ENCODE results near the gene ZNF787. TPM values are rescaled to one million over a fixed set of nuclear protein-coding genes. Genes with fewer than 3 reads are reported as not detected.

Gene ZNF787
- total and polyA plus RNA-seq, 2 donors (not counting 1 experiment from before 2014, with no cell fraction given) = 2.6 to 28.7 TPM

DNA sequence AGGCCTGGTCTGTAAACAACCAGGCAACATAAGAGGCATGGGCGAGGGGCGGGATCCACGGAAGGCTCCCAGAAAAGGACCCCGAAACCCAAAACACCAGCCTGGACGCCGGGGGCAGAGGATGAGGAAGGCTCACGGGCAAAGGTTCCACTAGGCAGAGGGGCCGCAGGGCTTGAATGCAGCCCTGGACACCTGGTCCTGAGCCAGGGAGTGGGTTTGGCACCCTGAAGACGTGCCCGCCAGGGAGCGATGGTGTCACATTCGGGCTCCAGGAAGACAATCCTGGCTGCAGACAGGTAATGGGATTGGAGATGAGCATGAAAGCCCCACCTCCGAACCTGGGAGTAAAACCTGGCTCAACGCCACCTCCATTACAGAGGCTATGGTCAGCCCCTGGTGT, 31.8 kb downstream of the ZNF787 start:
- Histone ChIP-seq H3K36me3 (ENCODE audit: control insufficient read depth, insufficient read depth, low read length) (peaks cover 4% of the 10 kb centered on the region), H4K20me1 (ENCODE audit: control insufficient read depth, extremely low read depth, insufficient read depth, low read length) (no peaks in the 10 kb centered on the region)

DNA sequence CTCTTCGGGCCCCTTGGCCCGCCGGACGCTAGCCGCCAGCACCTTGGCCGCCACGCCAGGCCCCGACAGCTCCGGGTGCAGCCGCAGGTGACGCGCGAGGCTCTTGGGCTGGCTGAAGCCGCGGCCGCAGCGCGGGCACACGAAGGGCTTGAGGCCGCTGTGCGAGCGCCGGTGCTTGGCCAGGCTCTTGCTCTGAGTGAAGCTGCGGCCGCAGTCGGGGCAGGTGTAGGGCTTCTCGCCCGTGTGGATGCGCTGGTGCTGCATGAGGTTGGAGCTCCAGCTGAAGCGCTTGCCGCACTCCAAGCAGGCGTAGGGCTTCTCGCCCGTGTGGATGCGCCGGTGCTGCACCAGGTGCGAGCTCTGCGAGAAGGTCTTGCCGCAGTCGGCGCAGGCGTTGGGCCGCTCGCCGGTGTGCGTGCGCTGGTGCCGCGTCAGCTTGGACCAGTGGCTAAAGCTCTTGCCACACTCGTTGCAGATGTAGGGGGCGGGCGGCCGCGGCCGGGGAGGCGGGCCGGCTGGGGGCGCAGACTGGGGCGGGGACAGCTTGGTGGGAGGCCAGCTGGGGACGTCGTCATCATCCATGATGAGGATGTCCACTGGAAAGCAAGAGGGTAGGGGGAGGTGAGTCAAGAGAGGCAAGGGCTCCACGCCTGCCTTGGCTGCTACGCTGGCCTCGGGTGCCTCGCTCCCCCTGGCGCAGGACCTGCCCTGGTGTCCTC, 32.4 kb downstream of the ZNF787 start:
- H4K20me1 ChIP-seq (ENCODE audit: control insufficient read depth, extremely low read depth, insufficient read depth, low read length) = no peaks in the 10 kb centered on the region

More for the DNA sequence above, 31.8 kb downstream of the ZNF787 start:
- Histone ChIP-seq H3K9ac (ENCODE audit: insufficient read depth, low read length) (no peak overlapping the region), H3K4me1 (ENCODE audit: control insufficient read depth, extremely low read depth, insufficient read depth, low read length) (no peaks in the 10 kb centered on the region), H3K79me2 (ENCODE audit: control insufficient read depth, insufficient read depth, low read length) (peaks cover 33% of the 10 kb centered on the region), H3K4me2 (ENCODE audit: extremely low read depth, insufficient read depth, low read length) (no peak overlapping the region), H3K9me3 (ENCODE audit: control insufficient read depth, insufficient read depth, low read depth, low read length) (no peaks in the 10 kb centered on the region), H2AFZ (ENCODE audit: low read length) (no peak overlapping the region), H3K27me3 (ENCODE audit: control insufficient read depth, insufficient read depth, low read length) (no peaks in the 10 kb centered on the region), H3K4me3 (replicated peaks in 1 of 4; ENCODE audit: control extremely low read depth in 1 of 4, insufficient read depth in 1 of 4, low read depth in 3 of 4, low read length in 4 of 4) (no peak overlapping the region), H3K27ac (ENCODE audit: insufficient read depth, low read length) (no peak overlapping the region)
- no peak for DNase-seq (ENCODE audit: low read depth in 2 of 2)
- no peak for TF ChIP-seq EZH2 (IDR thresholded peaks at IDR 0.05; ENCODE audit: low read length, missing control alignments)
- TF ChIP-seq, protein P1, sequence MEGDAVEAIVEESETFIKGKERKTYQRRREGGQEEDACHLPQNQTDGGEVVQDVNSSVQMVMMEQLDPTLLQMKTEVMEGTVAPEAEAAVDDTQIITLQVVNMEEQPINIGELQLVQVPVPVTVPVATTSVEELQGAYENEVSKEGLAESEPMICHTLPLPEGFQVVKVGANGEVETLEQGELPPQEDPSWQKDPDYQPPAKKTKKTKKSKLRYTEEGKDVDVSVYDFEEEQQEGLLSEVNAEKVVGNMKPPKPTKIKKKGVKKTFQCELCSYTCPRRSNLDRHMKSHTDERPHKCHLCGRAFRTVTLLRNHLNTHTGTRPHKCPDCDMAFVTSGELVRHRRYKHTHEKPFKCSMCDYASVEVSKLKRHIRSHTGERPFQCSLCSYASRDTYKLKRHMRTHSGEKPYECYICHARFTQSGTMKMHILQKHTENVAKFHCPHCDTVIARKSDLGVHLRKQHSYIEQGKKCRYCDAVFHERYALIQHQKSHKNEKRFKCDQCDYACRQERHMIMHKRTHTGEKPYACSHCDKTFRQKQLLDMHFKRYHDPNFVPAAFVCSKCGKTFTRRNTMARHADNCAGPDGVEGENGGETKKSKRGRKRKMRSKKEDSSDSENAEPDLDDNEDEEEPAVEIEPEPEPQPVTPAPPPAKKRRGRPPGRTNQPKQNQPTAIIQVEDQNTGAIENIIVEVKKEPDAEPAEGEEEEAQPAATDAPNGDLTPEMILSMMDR (conservative IDR thresholded peaks at IDR 0.05 in 1 of 2, IDR thresholded peaks at IDR 0.05 in 1 of 2; ENCODE audit: low read depth in 1 of 2, low read length in 2 of 2) = no peak

DNA sequence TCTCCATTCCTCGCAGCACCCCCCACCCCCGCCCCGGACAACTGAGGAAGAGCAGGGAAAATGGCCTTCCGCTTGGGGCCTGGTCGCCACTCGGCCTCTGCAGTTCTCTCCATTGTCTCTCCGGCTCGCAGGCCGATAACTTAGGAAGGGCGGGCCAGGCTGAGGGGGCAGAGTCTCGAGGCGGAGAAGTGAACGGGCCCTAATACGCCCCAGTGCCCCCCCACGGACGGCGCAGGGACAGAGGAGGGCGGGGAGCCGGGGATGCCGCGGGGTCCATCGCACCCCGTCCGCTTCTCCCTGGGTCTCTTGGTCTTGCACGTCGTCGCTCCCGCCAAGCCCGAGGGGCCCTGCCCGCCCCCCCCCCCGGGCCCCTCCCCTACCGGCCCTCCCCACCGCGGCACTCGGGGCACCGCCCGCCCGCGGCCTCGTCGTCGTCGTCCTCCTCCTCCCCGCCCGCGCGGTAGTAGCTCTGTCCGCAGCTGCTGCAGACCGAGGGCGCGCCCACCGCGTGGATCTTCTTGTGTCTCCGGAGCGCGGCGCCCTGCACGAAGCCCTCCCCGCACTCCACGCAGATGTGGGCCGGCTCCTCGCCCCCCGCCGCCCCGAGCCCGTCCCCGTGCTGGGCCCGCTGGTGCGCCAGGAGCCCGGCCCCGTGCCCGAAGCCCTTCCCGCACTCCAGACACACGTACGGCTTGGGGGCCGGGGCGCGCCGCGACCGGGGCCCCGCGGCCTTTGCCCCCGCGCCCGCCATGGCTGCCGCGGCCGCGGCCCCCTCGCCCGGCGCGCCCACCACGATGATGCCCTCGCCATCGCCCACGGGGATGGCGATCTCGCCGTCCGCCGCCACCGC, 33.2 kb downstream of the ZNF787 start:
- no peaks in the 10 kb centered on the region for H4K20me1 ChIP-seq (ENCODE audit: control insufficient read depth, extremely low read depth, insufficient read depth, low read length)

More for the DNA sequence above, 32.4 kb downstream of the ZNF787 start:
- Histone ChIP-seq H3K4me1 (ENCODE audit: control insufficient read depth, extremely low read depth, insufficient read depth, low read length) (no peaks in the 10 kb centered on the region), H3K9ac (ENCODE audit: insufficient read depth, low read length) (no peak overlapping the region), H3K4me2 (ENCODE audit: extremely low read depth, insufficient read depth, low read length) (no peak overlapping the region), H3K27me3 (ENCODE audit: control insufficient read depth, insufficient read depth, low read length) (no peaks in the 10 kb centered on the region), H3K4me3 (replicated peaks in 1 of 4; ENCODE audit: control extremely low read depth in 1 of 4, insufficient read depth in 1 of 4, low read depth in 3 of 4, low read length in 4 of 4) (no peak overlapping the region), H3K27ac (ENCODE audit: insufficient read depth, low read length) (no peak overlapping the region), H3K79me2 (ENCODE audit: control insufficient read depth, insufficient read depth, low read length) (peaks cover 33% of the 10 kb centered on the region), H3K9me3 (ENCODE audit: control insufficient read depth, insufficient read depth, low read depth, low read length) (no peaks in the 10 kb centered on the region), H2AFZ (ENCODE audit: low read length) (no peak overlapping the region), H3K36me3 (ENCODE audit: control insufficient read depth, insufficient read depth, low read length) (peaks cover 4% of the 10 kb centered on the region)
- no peak for TF ChIP-seq EZH2 (IDR thresholded peaks at IDR 0.05; ENCODE audit: low read length, missing control alignments)
- TF ChIP-seq, protein P1 (conservative IDR thresholded peaks at IDR 0.05 in 1 of 2, IDR thresholded peaks at IDR 0.05 in 1 of 2; ENCODE audit: low read depth in 1 of 2, low read length in 2 of 2) = no peak
- DNase-seq (ENCODE audit: low read depth in 2 of 2) = no peak

More for the DNA sequence above, 33.2 kb downstream of the ZNF787 start:
- no peak for DNase-seq (ENCODE audit: low read depth in 2 of 2)
- TF ChIP-seq, protein P1 (conservative IDR thresholded peaks at IDR 0.05 in 1 of 2, IDR thresholded peaks at IDR 0.05 in 1 of 2; ENCODE audit: low read depth in 1 of 2, low read length in 2 of 2) = no peak
- TF ChIP-seq EZH2 (IDR thresholded peaks at IDR 0.05; ENCODE audit: low read length, missing control alignments) = no peak
- Histone ChIP-seq H3K36me3 (ENCODE audit: control insufficient read depth, insufficient read depth, low read length) (peaks cover 4% of the 10 kb centered on the region), H2AFZ (ENCODE audit: low read length) (no peak overlapping the region), H3K79me2 (ENCODE audit: control insufficient read depth, insufficient read depth, low read length) (peaks cover 26% of the 10 kb centered on the region), H3K27me3 (ENCODE audit: control insufficient read depth, insufficient read depth, low read length) (no peaks in the 10 kb centered on the region), H3K4me2 (ENCODE audit: extremely low read depth, insufficient read depth, low read length) (no peak overlapping the region), H3K4me1 (ENCODE audit: control insufficient read depth, extremely low read depth, insufficient read depth, low read length) (no peaks in the 10 kb centered on the region), H3K9me3 (ENCODE audit: control insufficient read depth, insufficient read depth, low read depth, low read length) (no peaks in the 10 kb centered on the region), H3K4me3 (replicated peaks in 1 of 4; ENCODE audit: control extremely low read depth in 1 of 4, insufficient read depth in 1 of 4, low read depth in 3 of 4, low read length in 4 of 4) (no peak overlapping the region), H3K27ac (ENCODE audit: insufficient read depth, low read length) (no peak overlapping the region), H3K9ac (ENCODE audit: insufficient read depth, low read length) (no peak overlapping the region)

All from fibroblast of lung (primary cell).